Ishikawa (cell line): ENCODE data around the gene EFNA3.

Experiments
- CEBPB ChIP-seq: IDR thresholded peaks from 2 replicates; pipeline ENCODE4 v1.6.1; 2012
- CREB1 ChIP-seq: IDR thresholded peaks from 2 replicates; pipeline ENCODE4 v1.6.1; 2012; ENCODE audit warnings: low read depth
- EGR1 ChIP-seq: IDR thresholded peaks from 2 replicates; pipeline ENCODE4 v1.6.1; 2012
- EP300 ChIP-seq: IDR thresholded peaks from 2 replicates; pipeline ENCODE4 v1.6.1; 2012; ENCODE audit warnings: borderline replicate concordance
- FOXM1 ChIP-seq: IDR thresholded peaks from 2 replicates; pipeline ENCODE4 v1.6.1; 2012; ENCODE audit warnings: low read depth, borderline replicate concordance
- MAX ChIP-seq: IDR thresholded peaks from 2 replicates; pipeline ENCODE4 v1.6.1; 2012
- NFIC ChIP-seq: IDR thresholded peaks from 2 replicates; pipeline ENCODE4 v1.6.1; 2012
- RAD21 ChIP-seq: IDR thresholded peaks from 2 replicates; pipeline ENCODE4 v1.6.1; 2012; ENCODE audit warnings: low read depth
- REST ChIP-seq: IDR thresholded peaks from 2 replicates; pipeline ENCODE4 v1.6.1; 2012; ENCODE audit warnings: low read depth, mild to moderate bottlenecking
- TAF1 ChIP-seq: IDR thresholded peaks from 2 replicates; pipeline ENCODE4 v1.6.1; 2012; ENCODE audit warnings: low read depth, mild to moderate bottlenecking
- TCF12 ChIP-seq: IDR thresholded peaks from 2 replicates; pipeline ENCODE4 v1.6.1; 2012; ENCODE audit warnings: low read depth
- TEAD4 ChIP-seq: IDR thresholded peaks from 2 replicates; pipeline ENCODE4 v1.6.1; 2012
- YY1 ChIP-seq: IDR thresholded peaks from 2 replicates; pipeline ENCODE4 v1.6.1; 2012; ENCODE audit warnings: low read depth
- ZBTB7A ChIP-seq: IDR thresholded peaks from 2 replicates; pipeline ENCODE4 v1.6.1; 2012; ENCODE audit warnings: low read depth
- TF ChIP-seq, protein P1 (sequence below): IDR thresholded peaks from 2 replicates; pipeline ENCODE4 v1.6.1; 2012

The EFNA3 gene

GRCh38 chr1:155048449-155049334 is 29.9 kb upstream of the EFNA3 start:
- TF ChIP-seq REST (no peak), YY1 (no peak), TEAD4 (no peak)

DNA sequence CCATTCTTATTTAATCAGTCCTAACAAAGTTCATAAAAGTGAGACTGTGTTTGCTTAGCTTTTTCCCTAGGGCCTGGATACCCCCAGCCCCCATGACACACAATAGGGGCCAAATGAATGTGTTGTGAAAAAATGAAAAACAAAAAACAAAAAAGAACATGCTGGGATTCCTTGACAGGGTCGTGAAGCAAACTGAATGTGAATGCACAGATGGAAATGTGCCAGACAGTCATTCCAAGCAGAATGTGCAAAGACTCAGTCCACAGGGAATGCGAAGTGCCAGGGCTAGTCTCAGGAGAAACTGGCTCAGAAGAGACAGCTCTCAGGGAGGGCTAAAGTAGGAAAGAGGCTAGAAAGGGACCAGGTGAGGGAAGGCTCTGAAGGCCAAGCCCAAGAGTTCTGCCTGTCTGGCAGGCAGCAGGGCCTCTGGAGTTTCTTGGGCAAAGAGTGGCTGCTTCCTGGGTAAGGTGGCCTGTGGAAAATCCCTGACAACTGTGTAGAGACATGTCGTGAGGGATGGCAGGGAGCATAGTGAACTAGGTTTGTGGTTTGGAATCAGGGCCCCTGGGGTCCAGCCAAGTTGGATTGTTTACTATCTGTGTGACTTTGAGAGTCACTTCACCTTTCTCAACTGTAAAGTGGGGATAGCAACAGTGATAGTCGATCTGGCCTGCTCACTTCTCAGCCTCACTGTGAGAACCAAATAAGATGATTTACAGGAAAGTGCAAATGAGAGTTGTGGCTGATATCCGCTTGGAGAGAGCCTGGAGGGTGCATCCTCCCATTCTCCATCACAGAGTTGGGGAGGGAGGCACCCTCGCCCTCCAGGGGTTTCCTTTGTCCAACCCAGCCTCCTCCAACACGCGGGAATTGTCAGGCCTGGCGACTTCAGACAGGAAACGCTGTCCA is 28.7 kb upstream of the EFNA3 start:
- TF ChIP-seq TCF12 = no peak
- TF ChIP-seq CREB1 = no peak
- no peak for TF ChIP-seq REST
- TF ChIP-seq NFIC = no peak

GRCh38 chr1:155050560-155051341 is 27.9 kb upstream of the EFNA3 start, which contains the start of gene ADAM15:
ADAM15 (plus strand) TSS chr1:155051316; CDS start chr1:155051387, 71 bp downstream.
- TF ChIP-seq TAF1 (no peak; the same call in none of the 2 replicates), CREB1 (no peak), RAD21 (peak; percentile 55), CEBPB (peak; percentile 5; the same call in 1 of the 2 replicates), MAX (peak; percentile 96), EP300 (peak; percentile 52; the same call in 1 of the 2 replicates), YY1 (peak; percentile 57), EGR1 (peak; percentile 75), NFIC (no peak; the same call in 1 of the 2 replicates), ZBTB7A (peak; percentile 79; the same call in 1 of the 2 replicates), TCF12 (no peak; the same call in 1 of the 2 replicates), TEAD4 (peak; percentile 31; the same call in 1 of the 2 replicates), REST (peak; percentile 34; the same call in 1 of the 2 replicates), FOXM1 (no peak)
- TF ChIP-seq, protein P1, sequence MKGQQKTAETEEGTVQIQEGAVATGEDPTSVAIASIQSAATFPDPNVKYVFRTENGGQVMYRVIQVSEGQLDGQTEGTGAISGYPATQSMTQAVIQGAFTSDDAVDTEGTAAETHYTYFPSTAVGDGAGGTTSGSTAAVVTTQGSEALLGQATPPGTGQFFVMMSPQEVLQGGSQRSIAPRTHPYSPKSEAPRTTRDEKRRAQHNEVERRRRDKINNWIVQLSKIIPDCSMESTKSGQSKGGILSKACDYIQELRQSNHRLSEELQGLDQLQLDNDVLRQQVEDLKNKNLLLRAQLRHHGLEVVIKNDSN = peak; percentile 51; the same call in 1 of the 2 replicates

DNA sequence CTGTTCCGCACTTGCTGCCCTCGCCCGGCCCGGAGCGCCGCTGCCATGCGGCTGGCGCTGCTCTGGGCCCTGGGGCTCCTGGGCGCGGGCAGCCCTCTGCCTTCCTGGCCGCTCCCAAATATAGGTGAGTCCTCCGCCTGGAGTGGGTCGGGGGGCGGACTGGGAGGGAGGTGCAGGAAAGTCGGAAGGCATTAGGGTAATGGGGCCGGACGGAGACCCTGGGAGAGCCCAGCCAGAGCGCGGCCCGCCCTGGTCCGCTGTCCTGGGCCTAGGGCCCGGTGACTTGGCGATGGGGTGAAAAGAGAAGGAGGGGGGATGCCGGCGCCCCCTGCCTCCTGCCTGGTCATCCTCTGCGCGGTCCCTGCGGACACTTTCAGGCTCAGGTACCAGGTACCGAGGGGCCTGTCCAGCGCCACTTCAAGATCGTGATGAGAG is 27.3 kb upstream of the EFNA3 start:
- no peak; the same call in 1 of the 2 replicates for TF ChIP-seq TCF12
- no peak for TF ChIP-seq CREB1
- 0 out of 2 replicates have a peak, but pooled peaks have one; percentile 14 for TF ChIP-seq MAX
- TF ChIP-seq FOXM1 = no peak
- no peak for TF ChIP-seq RAD21
- TF ChIP-seq CEBPB = no peak
- TF ChIP-seq TEAD4 = no peak
- TF ChIP-seq EGR1 = no peak
- TF ChIP-seq, protein P1 = no peak
- TF ChIP-seq ZBTB7A = peak; percentile 56; the same call in 1 of the 2 replicates
- TF ChIP-seq TAF1 = no peak; the same call in none of the 2 replicates
- TF ChIP-seq YY1 = no peak
